ENCODE data around the gene HRH1.

The HRH1 gene

DNA sequence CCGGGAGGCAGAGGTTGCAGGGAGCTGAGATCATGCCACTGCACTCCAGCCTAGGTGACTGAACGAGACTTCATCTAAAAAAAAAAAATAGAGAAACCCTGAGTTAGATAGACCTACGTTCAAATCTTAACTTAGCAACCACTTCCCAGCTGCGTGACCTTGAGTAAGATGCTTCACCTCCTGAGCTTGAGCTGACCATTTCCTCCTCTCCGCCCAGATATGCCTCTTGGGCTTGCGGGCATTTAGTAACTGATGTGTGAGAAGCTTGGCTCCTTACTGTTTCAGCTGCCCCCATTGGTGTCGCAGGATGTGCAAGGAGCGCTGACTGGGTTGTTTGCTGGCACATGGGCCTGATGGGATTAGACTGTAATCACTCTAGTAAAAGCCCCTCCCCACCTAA, 91.0 kb downstream of the HRH1 start:
- TF ChIP-seq BHLHE40 (IDR thresholded peaks at IDR 0.05; ENCODE audit: borderline replicate concordance) (no peak), LEF1 (IDR thresholded peaks at IDR 0.05; ENCODE audit: borderline replicate concordance) (no peak), HDGF (IDR thresholded peaks at IDR 0.05; ENCODE audit: borderline replicate concordance) (no peak)
- no peak for DNase-seq (ENCODE audit: extremely low spot score)
- CTCF ChIA-PET, result no interaction called here
- POLR2A ChIA-PET, result interaction anchor here (1.7 kb wide), 1 partner anchor 27 kb away, joined by 4 read pairs; the partner anchor contains the start of gene ATG7

DNA sequence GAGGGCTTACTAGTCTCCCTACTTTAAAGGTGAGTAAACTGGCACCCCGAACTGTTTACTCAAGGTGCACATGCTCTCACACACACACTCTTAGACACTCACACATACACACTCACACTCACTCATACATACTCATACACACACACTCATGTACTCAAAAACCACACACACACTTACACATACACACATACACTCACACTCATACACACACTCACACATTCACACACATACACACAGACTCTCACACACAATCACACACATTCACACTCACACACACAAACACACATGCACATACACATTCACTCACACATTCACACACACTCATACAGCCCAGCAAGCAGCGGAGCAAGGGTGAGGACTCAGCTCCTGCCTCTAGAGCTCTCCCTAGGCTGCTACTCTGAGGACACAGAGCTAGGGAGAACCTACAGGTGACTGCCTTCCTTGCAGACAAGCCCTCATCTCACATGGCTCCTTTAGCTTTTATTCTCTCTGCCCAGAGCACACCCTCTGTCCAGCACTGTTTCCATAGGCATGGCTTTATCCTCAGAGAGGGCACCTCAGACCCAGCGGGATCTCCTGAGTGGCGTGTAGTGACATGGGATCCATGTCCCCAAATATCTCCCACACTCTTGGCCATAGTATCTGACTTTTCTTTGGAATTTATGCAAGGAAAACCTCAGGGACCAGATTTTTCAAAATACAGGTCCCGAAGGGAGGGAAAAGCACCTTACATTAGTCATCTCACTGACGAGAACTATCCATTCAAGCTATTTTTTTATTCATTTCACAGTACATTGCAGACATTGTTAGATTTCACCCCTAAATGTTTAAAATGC, 91.8 kb downstream of the HRH1 start:
- TF ChIP-seq ARNT (IDR thresholded peaks at IDR 0.05) (no peak), CTBP1 (IDR thresholded peaks at IDR 0.05; ENCODE audit: borderline replicate concordance) (no peak), FOXA1 (IDR thresholded peaks at IDR 0.05) (no peak), L3MBTL2 (conservative IDR thresholded peaks at IDR 0.05) (no peak), BHLHE40 (IDR thresholded peaks at IDR 0.05; ENCODE audit: borderline replicate concordance) (no peak), FOXK2 (IDR thresholded peaks at IDR 0.05) (no peak), SP1 (IDR thresholded peaks at IDR 0.05) (no peak), FOXM1 (IDR thresholded peaks at IDR 0.05; ENCODE audit: borderline replicate concordance) (no peak), NFRKB (IDR thresholded peaks at IDR 0.05) (no peak), ELF4 (IDR thresholded peaks at IDR 0.05) (no peak), LEF1 (IDR thresholded peaks at IDR 0.05; ENCODE audit: borderline replicate concordance) (no peak), ZNF384 (IDR thresholded peaks at IDR 0.05) (no peak), SUZ12 (IDR thresholded peaks at IDR 0.05) (no peak), HDGF (IDR thresholded peaks at IDR 0.05; ENCODE audit: borderline replicate concordance) (no peak), TARDBP (IDR thresholded peaks at IDR 0.05) (no peak)
- TF ChIP-seq, protein P1, sequence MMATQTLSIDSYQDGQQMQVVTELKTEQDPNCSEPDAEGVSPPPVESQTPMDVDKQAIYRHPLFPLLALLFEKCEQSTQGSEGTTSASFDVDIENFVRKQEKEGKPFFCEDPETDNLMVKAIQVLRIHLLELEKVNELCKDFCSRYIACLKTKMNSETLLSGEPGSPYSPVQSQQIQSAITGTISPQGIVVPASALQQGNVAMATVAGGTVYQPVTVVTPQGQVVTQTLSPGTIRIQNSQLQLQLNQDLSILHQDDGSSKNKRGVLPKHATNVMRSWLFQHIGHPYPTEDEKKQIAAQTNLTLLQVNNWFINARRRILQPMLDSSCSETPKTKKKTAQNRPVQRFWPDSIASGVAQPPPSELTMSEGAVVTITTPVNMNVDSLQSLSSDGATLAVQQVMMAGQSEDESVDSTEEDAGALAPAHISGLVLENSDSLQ (IDR thresholded peaks at IDR 0.05), result no peak
- ChIA-PET CTCF (no interaction called here), POLR2A (interaction anchor here (3.2 kb wide), 1 partner anchor 26 kb away, joined by 11 read pairs; the partner anchor contains the start of gene ATG7)
- DNase-seq (ENCODE audit: extremely low spot score), result no peak

DNA sequence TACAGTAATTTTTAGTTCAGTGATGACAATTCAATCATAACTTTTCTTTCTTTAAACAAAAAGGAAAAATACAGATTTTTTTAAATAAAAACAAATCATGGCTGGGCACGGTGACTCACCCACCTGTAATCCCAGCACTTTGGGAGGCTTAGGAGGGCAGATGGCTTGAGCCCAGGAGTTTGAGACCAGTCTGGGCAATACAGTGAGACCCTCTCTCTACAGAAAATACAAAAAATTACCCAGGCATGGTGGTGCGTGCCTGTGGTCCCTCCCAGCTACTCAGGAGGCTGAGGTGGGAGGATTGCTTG, 92.3 kb downstream of the HRH1 start:
- CTCF ChIA-PET, result no interaction called here

DNA sequence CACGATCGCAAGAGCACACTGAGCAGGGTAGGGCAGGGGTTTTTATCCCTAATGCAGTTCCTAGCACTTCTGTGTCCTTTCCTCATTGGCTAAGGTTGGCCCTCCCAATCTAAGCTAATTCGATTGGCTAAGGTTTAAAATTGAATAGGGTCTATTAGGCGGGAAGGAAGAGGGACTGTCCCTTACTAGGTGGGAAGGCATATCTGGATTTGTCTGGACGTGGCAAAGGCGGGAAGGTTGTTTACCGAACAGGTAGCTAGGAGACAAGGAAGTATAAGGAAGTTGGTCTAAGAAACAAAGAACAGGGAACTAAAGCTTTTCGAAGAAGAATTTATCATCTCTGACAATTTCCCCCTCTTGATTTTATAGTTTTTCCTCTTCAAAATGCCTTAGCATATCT, 93.1 kb downstream of the HRH1 start:
- no peak for TF ChIP-seq TARDBP (IDR thresholded peaks at IDR 0.05)
- no peak for TF ChIP-seq L3MBTL2 (conservative IDR thresholded peaks at IDR 0.05)
- TF ChIP-seq, protein P1 (IDR thresholded peaks at IDR 0.05), result no peak
- TF ChIP-seq SP1 (IDR thresholded peaks at IDR 0.05), result no peak
- no peak for TF ChIP-seq ARNT (IDR thresholded peaks at IDR 0.05)
- no peak for TF ChIP-seq LEF1 (IDR thresholded peaks at IDR 0.05; ENCODE audit: borderline replicate concordance)
- no peak for TF ChIP-seq ELF4 (IDR thresholded peaks at IDR 0.05)
- TF ChIP-seq ZNF384 (IDR thresholded peaks at IDR 0.05), result no peak
- ChIA-PET POLR2A (interaction anchor here (3.2 kb wide), 1 partner anchor 25 kb away, joined by 11 read pairs; the partner anchor contains the start of gene ATG7), CTCF (no interaction called here)
- DNase-seq (ENCODE audit: extremely low spot score), result no peak

More for the DNA sequence above, 92.3 kb downstream of the HRH1 start:
- DNase-seq (ENCODE audit: extremely low spot score), result no peak
- TF ChIP-seq FOXK2 (IDR thresholded peaks at IDR 0.05) (no peak), NFRKB (IDR thresholded peaks at IDR 0.05) (no peak), HDGF (IDR thresholded peaks at IDR 0.05; ENCODE audit: borderline replicate concordance) (no peak), BHLHE40 (IDR thresholded peaks at IDR 0.05; ENCODE audit: borderline replicate concordance) (no peak), SP1 (IDR thresholded peaks at IDR 0.05) (no peak), ARNT (IDR thresholded peaks at IDR 0.05) (no peak), SUZ12 (IDR thresholded peaks at IDR 0.05) (no peak), FOXA1 (IDR thresholded peaks at IDR 0.05) (no peak), LEF1 (IDR thresholded peaks at IDR 0.05; ENCODE audit: borderline replicate concordance) (no peak), L3MBTL2 (conservative IDR thresholded peaks at IDR 0.05) (no peak), ZNF384 (IDR thresholded peaks at IDR 0.05) (no peak), ELF4 (IDR thresholded peaks at IDR 0.05) (no peak), TARDBP (IDR thresholded peaks at IDR 0.05) (no peak), CTBP1 (IDR thresholded peaks at IDR 0.05; ENCODE audit: borderline replicate concordance) (no peak), FOXM1 (IDR thresholded peaks at IDR 0.05; ENCODE audit: borderline replicate concordance) (no peak)
- TF ChIP-seq, protein P1 (IDR thresholded peaks at IDR 0.05), result no peak
- POLR2A ChIA-PET, result interaction anchor here (3.2 kb wide), 1 partner anchor 26 kb away, joined by 11 read pairs; the partner anchor contains the start of gene ATG7

DNA sequence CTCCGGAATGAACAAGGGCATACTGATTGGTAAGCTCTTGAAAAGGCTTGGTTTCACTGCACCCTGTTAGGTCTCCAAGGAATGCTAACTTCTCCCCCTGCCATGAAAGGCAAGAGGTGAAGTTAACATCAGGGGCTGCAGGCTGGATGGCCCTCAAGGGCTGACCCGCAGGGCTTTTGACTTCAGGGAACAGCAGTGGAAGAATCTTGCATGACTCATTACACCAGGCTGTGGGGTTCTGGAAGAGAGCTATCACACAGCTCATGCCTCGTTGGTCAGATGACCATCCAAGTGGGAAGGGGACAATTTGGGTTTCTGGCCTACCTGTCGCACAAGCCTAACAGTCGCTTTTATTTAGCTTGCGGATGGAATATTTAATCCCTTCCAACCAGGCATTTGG, 94.3 kb downstream of the HRH1 start:
- DNase-seq (ENCODE audit: extremely low spot score), result no peak
- ChIA-PET CTCF (no interaction called here), POLR2A (interaction anchor here (3.2 kb wide), 1 partner anchor 24 kb away, joined by 11 read pairs; the partner anchor contains the start of gene ATG7)
- TF ChIP-seq NFRKB (IDR thresholded peaks at IDR 0.05) (no peak), CTBP1 (IDR thresholded peaks at IDR 0.05; ENCODE audit: borderline replicate concordance) (no peak), BHLHE40 (IDR thresholded peaks at IDR 0.05; ENCODE audit: borderline replicate concordance) (no peak), L3MBTL2 (conservative IDR thresholded peaks at IDR 0.05) (no peak), FOXK2 (IDR thresholded peaks at IDR 0.05) (no peak), SUZ12 (IDR thresholded peaks at IDR 0.05) (no peak), SP1 (IDR thresholded peaks at IDR 0.05) (no peak), HDGF (IDR thresholded peaks at IDR 0.05; ENCODE audit: borderline replicate concordance) (no peak), LEF1 (IDR thresholded peaks at IDR 0.05; ENCODE audit: borderline replicate concordance) (no peak), ZNF384 (IDR thresholded peaks at IDR 0.05) (no peak), ELF4 (IDR thresholded peaks at IDR 0.05) (no peak), ARNT (IDR thresholded peaks at IDR 0.05) (no peak), FOXA1 (IDR thresholded peaks at IDR 0.05) (no peak), TARDBP (IDR thresholded peaks at IDR 0.05) (no peak), FOXM1 (IDR thresholded peaks at IDR 0.05; ENCODE audit: borderline replicate concordance) (no peak)
- TF ChIP-seq, protein P1 (IDR thresholded peaks at IDR 0.05), result no peak

All from HEK293T (cell line).